IMR-90 (cell line): Measurements from ENCODE around the gene CRTAC1.

Experiments used
- CTCF ChIP-seq: conservative IDR thresholded peaks from 2 replicates; pipeline ENCODE4 v1.5.1; 2012; ENCODE audit warnings: mild to moderate bottlenecking, low read depth, low read length, improper control_type of control experiment
- ELK1 ChIP-seq: fragments of 150-350 bp; IDR thresholded peaks from 2 replicates; pipeline ENCODE4 v1.6.1; 2016; ENCODE audit warnings: low read depth, mild to moderate bottlenecking, low read length, moderate library complexity, borderline replicate concordance
- POLR2A ChIP-seq: IDR thresholded peaks from 2 replicates; pipeline ENCODE4 v1.6.1; 2012; ENCODE audit warnings: mild to moderate bottlenecking, low read depth, low read length

- no peak for TF ChIP-seq CTCF
- no peak for TF ChIP-seq POLR2A
- TF ChIP-seq ELK1, result no peak
Observed at GRCh38 chr10:98023024-98023423, 7.4 kb downstream of the CRTAC1 start.
